LNCAP (cell line): Measurements from ENCODE around the gene DCAKD.

ENCODE experiments used
- CTCF ChIP-seq: fragments of 450-650 bp; IDR thresholded peaks from 2 replicates; pipeline ENCODE4 v1.5.1; 2017; ENCODE audit warnings: mild to moderate bottlenecking

DCAKD gene

GRCh38 chr17:44992242-44992939, 59.0 kb downstream of the DCAKD start:
- TF ChIP-seq CTCF: no peak

- TF ChIP-seq CTCF: no peak
Observed at GRCh38 chr17:44990994-44991393, 60.4 kb downstream of the DCAKD start.

GRCh38 chr17:44989552-44990138, 61.8 kb downstream of the DCAKD start:
- TF ChIP-seq CTCF: no peak

GRCh38 chr17:44988044-44988942, 63.1 kb downstream of the DCAKD start:
- TF ChIP-seq CTCF: no peak

- no peak for TF ChIP-seq CTCF
Observed at GRCh38 chr17:44983563-44983962, 67.9 kb downstream of the DCAKD start.

GRCh38 chr17:44982113-44982702, 69.2 kb downstream of the DCAKD start:
- no peak for TF ChIP-seq CTCF

- no peak for TF ChIP-seq CTCF
Observed at GRCh38 chr17:44981221-44981968, 70.0 kb downstream of the DCAKD start.
